ENCODE results near the gene STARD9. TPM values are rescaled to one million over a fixed set of nuclear protein-coding genes. Genes with fewer than 3 reads are reported as not detected.

The STARD9 gene
- total and polyA plus RNA-seq, 2 of the 4 experiments (the other 2 are of a cell fraction): 2.0 to 3.2 TPM

- no peak overlapping the region for H3K4me2 ChIP-seq (ENCODE audit: low read depth, low read length)
- H2BK120ac ChIP-seq (ENCODE audit: low read depth, low read length): no peak overlapping the region
- H3K4ac ChIP-seq (ENCODE audit: low read depth, low read length): no peak overlapping the region
- WGBS, 2 experiments (ENCODE audit: extremely low coverage in 2 of 2, insufficient read length in 1 of 2): no CpG with 5 or more reads among the region's 2 CpGs
- H2AK9ac ChIP-seq (replicated peaks; ENCODE audit: low read depth, low read length, poor library complexity): no peak overlapping the region
- TF ChIP-seq BHLHE40 (IDR thresholded peaks at IDR 0.05; ENCODE audit: low read depth, low read length): no peak
- no peak for TF ChIP-seq SMC3 (IDR thresholded peaks at IDR 0.05; ENCODE audit: low read depth, low read length)
- TF ChIP-seq RFX5 (IDR thresholded peaks at IDR 0.05; ENCODE audit: low read depth, low read length): no peak
- TF ChIP-seq CEBPB (IDR thresholded peaks at IDR 0.05; ENCODE audit: low read depth, low read length): no peak
- TF ChIP-seq MAZ (IDR thresholded peaks at IDR 0.05; ENCODE audit: borderline replicate concordance, low read depth, low read length): no peak
- TF ChIP-seq MAFK (IDR thresholded peaks at IDR 0.05; ENCODE audit: low read depth, low read length): no peak
- TF ChIP-seq RAD21 (IDR thresholded peaks at IDR 0.05; ENCODE audit: low read length): no peak
- TF ChIP-seq CTCF (conservative IDR thresholded peaks at IDR 0.05; ENCODE audit: low read depth, low read length): no peak
- TF ChIP-seq POLR2A (IDR thresholded peaks at IDR 0.05; ENCODE audit: low read depth, low read length): no peak
- no peak for TF ChIP-seq MXI1 (IDR thresholded peaks at IDR 0.05; ENCODE audit: borderline replicate concordance, low read depth, low read length)
- TF ChIP-seq NFE2L2 (IDR thresholded peaks at IDR 0.05; ENCODE audit: low read depth, low read length): no peak
- TF ChIP-seq ELK1 (IDR thresholded peaks at IDR 0.05; ENCODE audit: borderline replicate concordance, low read depth, low read length): no peak
- no peak for TF ChIP-seq FOS (IDR thresholded peaks at IDR 0.05; ENCODE audit: low read depth, low read length)
- no peak for TF ChIP-seq CHD1 (IDR thresholded peaks at IDR 0.05; ENCODE audit: low read depth, low read length)
- TF ChIP-seq USF2 (IDR thresholded peaks at IDR 0.05; ENCODE audit: low read depth, low read length): no peak
- TF ChIP-seq RCOR1 (IDR thresholded peaks at IDR 0.05; ENCODE audit: insufficient replicate concordance, low read length): no peak
- H3K56ac ChIP-seq (ENCODE audit: extremely low read depth, insufficient read depth, low read length): no peak overlapping the region
- H3K79me1 ChIP-seq (ENCODE audit: low read depth in 1 of 2, low read length in 2 of 2): peaks cover 32 to 58% of the 10 kb centered on the region in 2 experiments
- no peak overlapping the region for H2BK5ac ChIP-seq (ENCODE audit: low read depth, low read length, poor library complexity, severe bottlenecking)
- H3K14ac ChIP-seq (replicated peaks; ENCODE audit: low read depth, low read length): no peak overlapping the region
- ATAC-seq (ENCODE audit: low read depth) (no peak), DNase-seq (no peak)
- in situ Hi-C loops (cut with MboI; ENCODE audit: low sequenced_read_pairs) (no loop called here), dilution Hi-C loops (cut with HindIII; ENCODE audit: low sequenced_read_pairs, unreplicated experiment) (no loop called here), intact Hi-C loops (cut with micrococcal nuclease) (loop anchor here (5.0 kb wide), 1 partner anchor 73 kb away; no protein-coding TSS in a partner anchor)
- no peak overlapping the region for H4K8ac ChIP-seq (ENCODE audit: low read depth in 2 of 2, low read length in 2 of 2)
- no peak overlapping the region for H3K27ac ChIP-seq (ENCODE audit: insufficient read depth, low read length)
- H2AFZ ChIP-seq (replicated peaks; ENCODE audit: low read length, poor library complexity): no peak overlapping the region
- POLR2A ChIA-PET (ENCODE audit: unreplicated experiment): no interaction called here
- no peak overlapping the region for H2BK15ac ChIP-seq (ENCODE audit: low read depth, low read length)
- no peak overlapping the region for H4K91ac ChIP-seq (ENCODE audit: insufficient read depth, low read depth, low read length)
- no peak overlapping the region for H3K9ac ChIP-seq (ENCODE audit: low read depth, low read length)
- no peaks in the 10 kb centered on the region for H3K27me3 ChIP-seq (ENCODE audit: control insufficient read depth, insufficient read depth, low read length)
- H2AK5ac ChIP-seq (ENCODE audit: low read depth, low read length): no peak overlapping the region
- no peak overlapping the region for H3K18ac ChIP-seq (ENCODE audit: low read depth, low read length)
- no peaks in the 10 kb centered on the region for H3K36me3 ChIP-seq (ENCODE audit: control insufficient read depth, insufficient read depth, low read length)
- H3K4me1 ChIP-seq (ENCODE audit: control insufficient read depth, insufficient read depth, low read length): peaks cover 7% of the 10 kb centered on the region
- no TSS peak for BruUV-seq (replicated peaks)
- H3K4me3 ChIP-seq (ENCODE audit: insufficient read depth, low read depth, low read length): no peak overlapping the region
- H3K23ac ChIP-seq (ENCODE audit: low read depth, low read length): no peak overlapping the region
- H2BK20ac ChIP-seq (ENCODE audit: low read depth, low read length): no peak overlapping the region
- peaks cover 2% of the 10 kb centered on the region; the same call in 1 of the 2 replicates for H4K20me1 ChIP-seq (ENCODE audit: insufficient read depth, low read length)
- 0 out of 2 replicates have a peak, but pooled peaks cover 4% of the 10 kb centered on the region for H3K9me1 ChIP-seq (ENCODE audit: insufficient read depth, low read length)
- CTCF ChIA-PET: no interaction called here
- H3K9me3 ChIP-seq (ENCODE audit: control insufficient read depth, insufficient read depth, low read length): no peaks in the 10 kb centered on the region
- H4K5ac ChIP-seq (ENCODE audit: low read depth, low read length): no peak overlapping the region
Observed at GRCh38 chr15:42578984-42579537, 3.7 kb downstream of the STARD9 start.

Measured in IMR-90 (cell line).